IPS-15b (cell line): ENCODE results near the gene TSPY3.
"Not testable (repeated sequence)": the region's sequence is repeated elsewhere in the genome, so short reads cannot be mapped to it uniquely, and the experiment has no call there.

ENCODE experiments used
- H3K27me3 ChIP-seq: one replicate; pipeline ENCODE4 v1.6.1; 2013; ENCODE audit warnings: low read length; ENCODE audit not compliant: control insufficient read depth, insufficient read depth
- H3K36me3 ChIP-seq: one replicate; pipeline ENCODE4 v1.6.1; 2013; ENCODE audit warnings: low read length; ENCODE audit not compliant: control insufficient read depth, insufficient read depth
- H3K4me1 ChIP-seq: one replicate; pipeline ENCODE4 v1.6.1; 2013; ENCODE audit warnings: mild to moderate bottlenecking, low read length; ENCODE audit not compliant: control insufficient read depth, insufficient read depth
- H3K4me3 ChIP-seq: one replicate; pipeline ENCODE4 v1.5.1; 2013; ENCODE audit warnings: low read depth, low read length
- H3K9ac ChIP-seq: one replicate; pipeline ENCODE4 v1.6.1; 2013; ENCODE audit warnings: low read depth, mild to moderate bottlenecking, low read length
- H3K9me3 ChIP-seq: one replicate; pipeline ENCODE4 v1.6.1; 2013; ENCODE audit warnings: mild to moderate bottlenecking, low read length; ENCODE audit not compliant: control insufficient read depth, insufficient read depth

TSPY3 gene, protein sequence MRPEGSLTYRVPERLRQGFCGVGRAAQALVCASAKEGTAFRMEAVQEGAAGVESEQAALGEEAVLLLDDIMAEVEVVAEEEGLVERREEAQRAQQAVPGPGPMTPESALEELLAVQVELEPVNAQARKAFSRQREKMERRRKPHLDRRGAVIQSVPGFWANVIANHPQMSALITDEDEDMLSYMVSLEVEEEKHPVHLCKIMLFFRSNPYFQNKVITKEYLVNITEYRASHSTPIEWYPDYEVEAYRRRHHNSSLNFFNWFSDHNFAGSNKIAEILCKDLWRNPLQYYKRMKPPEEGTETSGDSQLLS

DNA sequence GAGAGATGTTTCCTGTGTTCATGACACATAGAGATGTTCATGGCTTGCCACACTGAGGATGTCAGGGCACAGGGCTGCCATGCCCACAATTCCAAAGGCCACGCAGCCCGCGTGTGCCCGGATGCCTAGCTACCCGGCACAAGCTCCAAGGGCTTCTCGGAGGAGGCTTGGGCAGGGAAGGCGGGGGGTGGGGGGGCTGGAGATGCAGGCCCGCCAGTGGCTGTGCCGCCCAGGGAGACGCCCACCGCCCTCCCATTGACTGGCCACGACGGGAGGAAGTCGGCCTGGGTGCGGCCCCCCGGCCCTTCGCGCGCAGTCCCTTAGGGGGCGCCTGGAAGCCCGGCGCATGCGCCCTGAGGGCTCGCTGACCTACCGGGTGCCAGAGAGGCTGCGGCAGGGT is at the start of gene TSPY3:
TSPY3 (plus strand) TSS at position 301 of the 400 bp plus-strand sequence; CDS start at position 347, 46 bp downstream.
- not testable (repeated sequence) for H3K9me3 ChIP-seq, H3K4me3 ChIP-seq, H3K9ac ChIP-seq, H3K36me3 ChIP-seq, H3K4me1 ChIP-seq, H3K27me3 ChIP-seq

DNA sequence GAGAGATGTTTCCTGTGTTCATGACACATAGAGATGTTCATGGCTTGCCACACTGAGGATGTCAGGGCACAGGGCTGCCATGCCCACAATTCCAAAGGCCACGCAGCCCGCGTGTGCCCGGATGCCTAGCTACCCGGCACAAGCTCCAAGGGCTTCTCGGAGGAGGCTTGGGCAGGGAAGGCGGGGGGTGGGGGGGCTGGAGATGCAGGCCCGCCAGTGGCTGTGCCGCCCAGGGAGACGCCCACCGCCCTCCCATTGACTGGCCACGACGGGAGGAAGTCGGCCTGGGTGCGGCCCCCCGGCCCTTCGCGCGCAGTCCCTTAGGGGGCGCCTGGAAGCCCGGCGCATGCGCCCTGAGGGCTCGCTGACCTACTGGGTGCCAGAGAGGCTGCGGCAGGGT is 40.7 kb upstream of the TSPY3 start, which contains the start of gene TSPY8:
TSPY8 (plus strand) TSS at position 301 of the 400 bp plus-strand sequence; CDS start at position 347, 46 bp downstream.
- H3K9ac ChIP-seq, H3K36me3 ChIP-seq, H3K4me3 ChIP-seq, H3K4me1 ChIP-seq, H3K9me3 ChIP-seq, H3K27me3 ChIP-seq: not testable (repeated sequence)

DNA sequence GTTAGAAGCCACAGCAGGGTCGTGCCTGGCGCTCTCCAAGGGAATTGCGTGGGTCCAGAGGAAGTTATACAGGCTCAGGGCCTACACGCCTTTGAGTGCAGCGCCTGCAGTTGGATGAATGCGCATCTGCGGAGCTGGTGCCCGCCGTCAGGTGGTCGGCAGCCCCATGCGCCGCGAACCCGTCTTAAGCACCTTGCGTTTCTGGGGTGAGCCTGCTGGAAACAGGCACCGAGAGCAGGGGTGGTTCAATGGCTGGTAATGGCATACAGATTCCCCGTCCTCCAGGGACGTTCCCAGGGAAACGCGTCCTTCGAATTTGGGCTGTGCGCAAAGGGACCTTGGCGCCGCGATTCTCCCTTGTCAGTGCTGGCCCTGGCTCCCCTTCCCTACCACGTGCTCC is 1.7 kb upstream of the TSPY3 start:
- H3K4me1 ChIP-seq, H3K9me3 ChIP-seq, H3K27me3 ChIP-seq, H3K9ac ChIP-seq, H3K36me3 ChIP-seq, H3K4me3 ChIP-seq: not testable (repeated sequence)
